Natural killer cell (primary cell): ENCODE results near the gene ASAP2. TPM values are rescaled to one million over a fixed set of nuclear protein-coding genes. Genes with fewer than 3 reads are reported as not detected.

Source experiments
- ATAC-seq, 3 donors: fragments of 150-1000 bp in 2 of 3; fragments of 200-7000 bp in 1 of 3; cut with Tn5 transposase; 1 replicate in 1 of 3; 2 replicates in 2 of 3; pipeline ENCODE4 v1.10.0; 2021; ENCODE audit warnings: mild to moderate bottlenecking in 2 of 3, moderate library complexity in 2 of 3
- DNase-seq, 2 donors: peaks; one replicate each; pipeline versions ENCODE4 v3.0.0 to v3.0.0-alpha.2; 2013 to 2021; ENCODE audit warnings: mixed read lengths in 1 of 2
- H3K27ac ChIP-seq: one replicate; pipeline ENCODE4 v1.5.1; 2013; ENCODE audit warnings: mild to moderate bottlenecking, low read length
- H3K27me3 ChIP-seq: one replicate; pipeline ENCODE4 v1.6.1; 2013; ENCODE audit warnings: low read length; ENCODE audit not compliant: control insufficient read depth, insufficient read depth
- H3K36me3 ChIP-seq: one replicate; pipeline ENCODE4 v1.6.1; 2013; ENCODE audit warnings: low read length; ENCODE audit not compliant: control insufficient read depth, insufficient read depth
- H3K4me1 ChIP-seq: one replicate; pipeline ENCODE4 v1.6.1; 2013; ENCODE audit warnings: low read length; ENCODE audit not compliant: control insufficient read depth, insufficient read depth
- H3K4me3 ChIP-seq: one replicate; pipeline ENCODE4 v1.5.1; 2013; ENCODE audit warnings: low read length
- H3K9me3 ChIP-seq: one replicate; pipeline ENCODE4 v1.6.1; 2013; ENCODE audit warnings: low read length; ENCODE audit not compliant: control insufficient read depth, insufficient read depth
- H3K27ac Mint-ChIP-seq, 2 donors: one replicate each; pipeline ENCODE4 v1.8.0; 2022; ENCODE audit warnings: mild to moderate bottlenecking in 2 of 2, mixed read lengths in 2 of 2, moderate library complexity in 1 of 2
- H3K27me3 Mint-ChIP-seq, 2 donors: one replicate each; pipeline ENCODE4 v1.8.0; 2022; ENCODE audit warnings: low read depth in 2 of 2, mixed read lengths in 2 of 2
- H3K36me3 Mint-ChIP-seq: one replicate; pipeline ENCODE4 v1.8.0; 2022; ENCODE audit warnings: mixed read lengths
- H3K4me1 Mint-ChIP-seq, 2 donors: one replicate each; pipeline ENCODE4 v1.8.0; 2022; ENCODE audit warnings: mixed read lengths in 2 of 2
- H3K4me3 Mint-ChIP-seq: one replicate; pipeline ENCODE4 v1.8.0; 2022; ENCODE audit warnings: mild to moderate bottlenecking, moderate library complexity, mixed read lengths
- H3K9me3 Mint-ChIP-seq, 2 donors: one replicate each; pipeline ENCODE4 v1.8.0; 2022; ENCODE audit warnings: mixed read lengths in 2 of 2
- CTCF ChIP-seq: fragments of 200-600 bp; IDR thresholded peaks from one replicate; pipeline ENCODE4 v1.8.0; 2022; ENCODE audit warnings: antibody characterized with exemption
- WGBS: methylation state at CpG from one replicate; pipeline ENCODE4 v1.1.7; 2013; ENCODE audit warnings: missing lambda C conversion rate; ENCODE audit not compliant: insufficient coverage; 5-methylcytosine and 5-hydroxymethylcytosine counted together
- intact Hi-C: fragments of 100-400 bp; cut with micrococcal nuclease; formaldehyde crosslinking; loops from one replicate; pipeline ENCODE4 v1.14.2; 2022
- total RNA-seq, 4 donors: library from RNA; stranded (reverse); fragments of 120-200 nt in 1 of 4; gene quantifications; one replicate each; pipeline versions ENCODE4 v1.2.3 to v1.2.4, GENCODE V29; 2013 to 2022

Gene ASAP2
- total RNA-seq, 3 donors from 2014 or later (not counting 1 experiment from before 2014, with no cell fraction given) = 0.20 to 1.8 (median 0.60) TPM

DNA sequence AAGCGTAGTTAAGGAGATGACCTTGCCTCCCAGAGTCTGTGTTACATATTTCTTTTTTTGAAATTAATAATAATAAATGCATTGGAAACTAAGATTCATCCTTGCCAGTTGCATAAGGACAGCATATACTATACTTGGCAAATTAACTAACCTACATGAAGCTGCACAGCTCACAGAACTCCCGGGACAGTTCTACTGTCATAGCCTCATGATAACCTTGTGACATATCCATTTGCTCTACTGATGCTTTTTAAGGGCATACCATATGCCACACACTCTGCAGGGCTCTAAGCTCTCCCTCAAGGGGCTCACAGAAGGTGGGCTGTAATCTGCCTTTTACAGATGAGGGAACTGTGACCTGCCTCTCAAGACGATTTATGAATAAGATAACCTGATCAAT, 212.9 kb downstream of the ASAP2 start:
- Histone ChIP-seq H3K9me3 (no peaks in the 10 kb centered on the region), H3K4me1 (peaks cover 36% of the 10 kb centered on the region), H3K27ac (no peak overlapping the region), H3K27me3 (no peaks in the 10 kb centered on the region), H3K4me3 (no peak overlapping the region), H3K36me3 (peaks cover 6% of the 10 kb centered on the region)
- Mint-ChIP-seq H3K27ac (no peak overlapping the region), H3K9me3 (no peaks in the 10 kb centered on the region), H3K4me3 (no peak overlapping the region), H3K27me3 (no peaks in the 10 kb centered on the region), H3K4me1 (peaks cover 57 to 59% of the 10 kb centered on the region in 2 donors), H3K36me3 (no peaks in the 10 kb centered on the region)
- TF ChIP-seq CTCF = no peak
- ATAC-seq = no peak
- no peak for DNase-seq
- intact Hi-C loops = no loop called here
- 93% methylated on average over 2 of the region's 3 CpGs for WGBS

DNA sequence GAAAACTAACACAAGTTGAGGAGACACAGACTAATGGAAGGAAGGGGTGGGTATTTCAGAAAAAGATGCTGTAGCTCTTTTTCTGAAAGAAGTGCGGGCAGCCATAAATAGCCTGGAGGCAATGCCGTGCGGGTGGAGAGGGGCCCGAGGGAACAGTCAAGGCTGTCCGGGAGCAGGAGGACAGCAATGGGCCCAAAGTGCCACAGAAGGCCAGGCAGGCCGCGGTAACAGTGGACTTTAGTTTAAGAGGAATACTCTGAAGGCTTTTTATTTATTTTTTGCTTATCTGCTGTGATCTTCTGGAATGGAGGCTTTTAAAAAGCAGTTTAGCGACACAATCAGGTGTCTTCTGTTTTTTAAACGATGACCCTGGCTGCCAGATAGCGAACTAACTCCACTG, 213.9 kb downstream of the ASAP2 start:
- H3K36me3 ChIP-seq = peaks cover 6% of the 10 kb centered on the region
- peaks cover 37% of the 10 kb centered on the region for H3K4me1 ChIP-seq
- DNase-seq (no peak), ATAC-seq (no peak)
- H3K4me3 ChIP-seq = no peak overlapping the region
- no peaks in the 10 kb centered on the region for H3K27me3 ChIP-seq
- no peaks in the 10 kb centered on the region for H3K36me3 Mint-ChIP-seq
- intact Hi-C loops = loop anchor here (10.0 kb wide), 2 partner anchors 54 to 134 kb away; partner anchors contain the start of genes ADAM17 and IAH1
- H3K4me1 Mint-ChIP-seq = peaks cover 52 to 56% of the 10 kb centered on the region in 2 donors
- H3K27ac Mint-ChIP-seq = peak overlapping the region in 1 of 2 donors; percentile 20
- H3K27ac ChIP-seq = no peak overlapping the region
- 97% methylated on average over 10 of the region's 10 CpGs for WGBS
- H3K9me3 ChIP-seq = no peaks in the 10 kb centered on the region
- peak overlapping the region; percentile 43 for H3K4me3 Mint-ChIP-seq
- no peaks in the 10 kb centered on the region for H3K9me3 Mint-ChIP-seq
- no peaks in the 10 kb centered on the region for H3K27me3 Mint-ChIP-seq
- TF ChIP-seq CTCF = no peak

DNA sequence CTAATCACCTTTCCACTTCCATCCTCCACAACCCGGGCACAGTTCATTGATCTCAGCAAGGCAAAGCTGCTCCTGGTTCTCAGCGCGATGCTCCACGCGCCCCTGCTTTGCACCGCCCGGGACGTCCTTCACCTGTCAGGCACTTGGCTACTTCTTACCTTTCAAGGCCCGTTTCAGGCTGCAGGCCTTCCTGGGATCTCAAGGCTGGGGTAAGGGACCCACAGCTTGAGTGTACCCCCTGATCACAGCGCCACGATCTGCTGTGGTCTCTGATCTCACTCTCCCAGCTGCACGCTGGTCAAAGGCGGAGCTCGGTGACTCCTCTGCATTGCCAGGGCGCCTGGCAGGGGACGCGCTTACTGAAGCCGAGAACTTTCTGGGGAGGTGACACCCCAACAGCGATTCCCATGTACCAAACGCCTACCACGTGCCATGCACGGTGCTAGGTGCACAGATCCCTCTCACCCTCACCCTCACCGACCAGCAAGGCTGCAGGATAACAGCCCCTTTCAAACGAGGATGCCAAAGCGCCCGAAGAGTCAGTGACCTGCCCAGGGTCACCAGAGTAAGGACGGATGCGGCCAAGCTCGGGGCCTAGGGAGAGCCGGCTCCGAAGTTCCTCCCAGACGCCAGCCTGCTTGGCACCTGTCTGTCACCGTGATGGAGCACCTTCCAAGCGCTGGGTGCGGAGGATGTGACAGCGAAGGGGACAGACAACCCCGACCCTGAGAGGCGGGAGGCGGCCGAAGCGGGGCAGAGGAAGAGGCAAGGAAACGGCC, 215.9 kb downstream of the ASAP2 start:
- peaks cover 33 to 36% of the 10 kb centered on the region in 2 donors for H3K4me1 Mint-ChIP-seq
- H3K4me3 Mint-ChIP-seq = no peak overlapping the region
- H3K27me3 ChIP-seq = no peaks in the 10 kb centered on the region
- H3K4me3 ChIP-seq = peak overlapping the region; percentile 86
- peak in 1 of 2 donors; percentile 67 for DNase-seq
- H3K9me3 ChIP-seq = no peaks in the 10 kb centered on the region
- no peaks in the 10 kb centered on the region for H3K9me3 Mint-ChIP-seq
- intact Hi-C loops = loop anchor here (10.0 kb wide), 2 partner anchors 52 to 132 kb away; partner anchors contain the start of genes ADAM17 and IAH1
- peak overlapping the region; percentile 84 for H3K27ac ChIP-seq
- ATAC-seq = peak; percentile 4 to 23 (median 16)
- no peaks in the 10 kb centered on the region for H3K27me3 Mint-ChIP-seq
- 14% methylated on average over 42 of the region's 42 CpGs for WGBS
- H3K36me3 ChIP-seq = peaks cover 6% of the 10 kb centered on the region
- no peak overlapping the region for H3K27ac Mint-ChIP-seq
- TF ChIP-seq CTCF = no peak
- peaks cover 28% of the 10 kb centered on the region for H3K4me1 ChIP-seq
- no peaks in the 10 kb centered on the region for H3K36me3 Mint-ChIP-seq
